HPDE6-E6E7 (cell line): Measurements from ENCODE around the gene CYP3A7.
"Not testable (repeated sequence)": the region's sequence is repeated elsewhere in the genome, so short reads cannot be mapped to it uniquely, and the experiment has no call there.

Experiments used
- DNase-seq: peaks from one replicate; pipeline ENCODE4 v3.0.0; 2011; ENCODE audit warnings: missing footprints; ENCODE audit errors: extremely low spot score

CYP3A7 gene

GRCh38 chr7:99669782-99670181 lies 65.2 kb downstream of the CYP3A7 start:
- no peak for DNase-seq

GRCh38 chr7:99668541-99668940 lies 66.5 kb downstream of the CYP3A7 start:
- no peak for DNase-seq

DNA sequence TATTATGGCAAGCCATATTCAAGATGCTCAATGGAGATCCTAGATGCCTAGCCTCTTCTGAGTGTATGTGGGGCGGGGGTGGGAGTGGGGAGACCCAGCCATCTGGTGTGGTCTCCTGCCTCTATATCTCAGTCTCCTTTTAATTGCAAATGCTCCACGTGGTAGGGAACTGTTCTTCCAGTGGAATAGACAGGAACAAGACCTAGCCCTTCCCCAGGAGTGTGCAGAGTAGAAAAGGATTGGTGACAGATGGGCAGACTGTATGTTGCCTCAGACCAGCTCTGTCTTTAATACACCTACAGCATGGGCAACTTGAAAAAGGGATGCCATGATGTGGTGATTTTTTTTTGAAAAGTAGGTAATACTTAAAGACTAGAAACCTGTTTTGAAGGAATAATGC lies 67.8 kb downstream of the CYP3A7 start:
- no peak for DNase-seq

GRCh38 chr7:99666013-99666395 lies 69.0 kb downstream of the CYP3A7 start:
- DNase-seq, result no peak

- no peak for DNase-seq
These were observed 69.5 kb downstream of the CYP3A7 start for GRCh38 chr7:99665312-99666012.

DNA sequence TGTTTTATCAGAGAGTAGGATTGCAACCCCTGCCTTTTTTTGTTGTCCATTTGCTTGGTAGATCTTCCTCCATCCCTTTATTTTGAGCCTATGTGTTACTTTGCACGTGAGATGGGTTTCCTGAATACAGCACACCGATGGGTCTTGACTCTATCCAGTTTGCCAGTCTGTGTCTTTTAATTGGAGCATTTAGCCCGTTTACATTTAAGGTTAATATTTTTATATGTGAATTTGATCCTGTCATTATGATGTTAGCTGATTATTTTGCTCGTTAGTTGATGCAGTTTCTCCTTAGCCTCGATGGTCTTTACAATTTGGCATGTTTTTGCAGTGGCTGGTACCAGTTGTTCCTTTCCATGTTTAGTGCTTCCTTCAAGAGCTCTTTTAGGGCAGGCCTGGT lies 77.1 kb downstream of the CYP3A7 start:
- DNase-seq, result not testable (repeated sequence)
